Gastroesophageal sphincter (tissue), 4 donors: ENCODE measurements around the gene PYGM. TPM values are rescaled to one million over a fixed set of nuclear protein-coding genes. Genes with fewer than 3 reads are reported as not detected.

Experiments used
- ATAC-seq: fragments of 150-250 bp; one replicate; pipeline ENCODE4 v1.9.1; 2016; ENCODE audit warnings: mild to moderate bottlenecking, moderate library complexity
- H3K27ac ChIP-seq, 4 donors: fragments of 200-600 bp; sonication (generic) in 3 of 4; 1 replicate in 3 of 4; 2 replicates in 1 of 4; pipeline ENCODE4 v1.5.1; 2016 to 2019
- H3K27me3 ChIP-seq: fragments of 200-600 bp; sonication (generic); one replicate; pipeline ENCODE4 v1.5.1; 2019
- H3K36me3 ChIP-seq, 2 donors: fragments of 200-600 bp; sonication (generic); one replicate each; pipeline ENCODE4 v1.5.1; 2019; ENCODE audit warnings: control low read depth in 1 of 2
- H3K4me1 ChIP-seq, 3 donors: fragments of 200-600 bp; sonication (generic); 1 replicate in 2 of 3; 2 replicates in 1 of 3; pipeline ENCODE4 v1.5.1; 2016 to 2019; ENCODE audit warnings: control low read depth in 2 of 3
- H3K4me3 ChIP-seq, 2 donors: fragments of 200-600 bp; sonication (generic); one replicate each; pipeline ENCODE4 v1.5.1; 2019; ENCODE audit warnings: mild to moderate bottlenecking in 1 of 2, moderate library complexity in 1 of 2
- H3K9me3 ChIP-seq, 3 donors: fragments of 200-600 bp; sonication (generic); one replicate each; pipeline ENCODE4 v1.5.1; 2017 to 2019; ENCODE audit warnings: control low read depth in 2 of 3
- CTCF ChIP-seq, 4 experiments: fragments of 200-600 bp in 2 of 4; fragments of 450-650 bp in 2 of 4; sonication (generic) in 1 of 4; IDR thresholded peaks; one replicate each; pipeline ENCODE4 v1.5.1; 2017 to 2019; ENCODE audit warnings: antibody characterized with exemption in 4 of 4, mild to moderate bottlenecking in 2 of 4, moderate library complexity in 2 of 4
- EP300 ChIP-seq: sonication (generic); formaldehyde crosslinking; IDR thresholded peaks from one replicate; pipeline ENCODE4 v1.6.1; 2017; ENCODE audit warnings: antibody characterized with exemption, mild to moderate bottlenecking
- POLR2A ChIP-seq, 2 donors: fragments of 450-650 bp; IDR thresholded peaks; one replicate each; pipeline ENCODE4 v1.6.1; 2017; ENCODE audit warnings: antibody characterized with exemption in 2 of 2, mild to moderate bottlenecking in 2 of 2, moderate library complexity in 1 of 2
- POLR2AphosphoS5 ChIP-seq: sonication (generic); formaldehyde crosslinking; IDR thresholded peaks from one replicate; pipeline ENCODE4 v1.6.1; 2017; ENCODE audit warnings: antibody characterized with exemption
- WGBS, 2 donors: methylation state at CpG; one replicate each; pipeline ENCODE4 v1.1.5; 2018; ENCODE audit warnings: low coverage in 1 of 2; 5-methylcytosine and 5-hydroxymethylcytosine counted together
- total RNA-seq, 4 donors: library from RNA; depleted of rRNA; stranded (reverse); fragments of >200 nt; gene quantifications; one replicate each; pipeline ENCODE4 v1.1.0, GENCODE V29; 2016

PYGM gene
- total RNA-seq, 4 donors from 2014 or later, result 10.5 to 55.2 (median 32.8) TPM

DNA sequence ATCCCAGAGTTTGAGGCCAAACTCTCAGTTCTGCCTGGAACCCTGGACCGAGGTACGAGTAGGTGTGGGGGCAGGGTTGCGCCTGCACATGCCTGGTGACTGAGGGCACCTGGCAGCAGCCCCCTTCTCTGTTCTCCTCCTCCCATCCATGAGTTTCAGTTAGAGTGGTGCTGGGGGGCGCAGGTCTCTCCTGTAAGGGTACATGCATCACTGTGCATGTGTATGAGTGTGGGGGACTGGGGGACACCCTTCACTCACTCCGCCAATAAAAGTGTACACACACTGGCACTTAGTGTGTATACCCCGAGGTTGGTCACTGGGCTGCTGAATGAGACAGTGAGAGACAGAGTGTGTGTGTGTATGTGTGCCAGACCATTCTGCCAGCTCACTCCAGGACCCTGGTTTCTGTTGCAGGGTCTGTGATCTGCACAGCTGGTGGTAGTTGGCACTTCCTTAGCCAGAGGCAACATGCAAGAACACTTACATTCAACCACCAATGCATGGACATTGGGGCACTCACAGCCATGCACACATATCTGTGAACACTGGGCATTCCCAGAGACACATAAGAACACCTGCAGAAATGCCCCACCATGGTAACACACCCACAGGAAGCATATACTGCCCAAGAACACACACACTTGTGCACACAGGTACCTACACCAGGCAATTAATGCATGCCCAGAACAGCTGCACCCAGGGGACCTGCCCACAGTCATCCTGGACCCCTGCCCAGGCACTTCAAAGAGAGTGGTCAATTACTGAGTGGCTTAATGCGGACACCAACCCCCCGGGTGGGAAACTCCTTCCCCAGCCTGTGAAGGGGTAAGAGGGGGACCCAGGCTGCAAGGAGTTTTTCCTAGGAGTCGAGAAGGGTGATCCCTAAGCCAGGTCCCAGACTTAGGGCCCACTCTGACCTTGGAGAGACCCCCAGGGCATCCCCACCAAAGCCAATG lies 35.6 kb downstream of the PYGM start:
- Histone ChIP-seq H3K27me3 (peaks cover 39% of the 10 kb centered on the region), H3K9me3 (no peaks in the 10 kb centered on the region), H3K36me3 (peaks cover 0 to 30% of the 10 kb centered on the region in 2 donors), H3K4me3 (no peak overlapping the region), H3K27ac (no peak overlapping the region), H3K4me1 (peaks cover 0 to 8% (median 4%) of the 10 kb centered on the region in 3 donors)
- WGBS, 2 donors, result 50 to 100% methylated on average over 1 to 2 of the region's 9 CpGs
- no peak for ATAC-seq
- TF ChIP-seq EP300, result no peak

GRCh38 chr11:64723117-64723906 lies 36.5 kb downstream of the PYGM start, which contains the start of gene NRXN2:
TSS of gene NRXN2 (minus strand) at chr11:64723197. CDS start at chr11:64713699, 9,498 bp downstream.
- WGBS, 2 donors, result 4% methylated on average over 5 of the region's 66 CpGs; no CpG with 5 or more reads in 1 of the 2 donors
- Histone ChIP-seq H3K27me3 (peaks cover 47% of the 10 kb centered on the region), H3K9me3 (no peaks in the 10 kb centered on the region), H3K27ac (peak within 1 kb of the TSS in 3 of 4 donors; percentile 72 to 86 (median 76)), H3K4me3 (peak within 1 kb of the TSS; percentile 70 to 72), H3K36me3 (peaks cover 0 to 21% of the 10 kb centered on the region in 2 donors), H3K4me1 (peaks cover 0 to 8% (median 4%) of the 10 kb centered on the region in 3 donors)
- ATAC-seq, result peak; percentile 97
- TF ChIP-seq POLR2A (IDR thresholded peaks at IDR 0.05), result no peak
- peak in 3 of 4 experiments; percentile 88 to 99 (median 89) for TF ChIP-seq CTCF (IDR thresholded peaks at IDR 0.05)

DNA sequence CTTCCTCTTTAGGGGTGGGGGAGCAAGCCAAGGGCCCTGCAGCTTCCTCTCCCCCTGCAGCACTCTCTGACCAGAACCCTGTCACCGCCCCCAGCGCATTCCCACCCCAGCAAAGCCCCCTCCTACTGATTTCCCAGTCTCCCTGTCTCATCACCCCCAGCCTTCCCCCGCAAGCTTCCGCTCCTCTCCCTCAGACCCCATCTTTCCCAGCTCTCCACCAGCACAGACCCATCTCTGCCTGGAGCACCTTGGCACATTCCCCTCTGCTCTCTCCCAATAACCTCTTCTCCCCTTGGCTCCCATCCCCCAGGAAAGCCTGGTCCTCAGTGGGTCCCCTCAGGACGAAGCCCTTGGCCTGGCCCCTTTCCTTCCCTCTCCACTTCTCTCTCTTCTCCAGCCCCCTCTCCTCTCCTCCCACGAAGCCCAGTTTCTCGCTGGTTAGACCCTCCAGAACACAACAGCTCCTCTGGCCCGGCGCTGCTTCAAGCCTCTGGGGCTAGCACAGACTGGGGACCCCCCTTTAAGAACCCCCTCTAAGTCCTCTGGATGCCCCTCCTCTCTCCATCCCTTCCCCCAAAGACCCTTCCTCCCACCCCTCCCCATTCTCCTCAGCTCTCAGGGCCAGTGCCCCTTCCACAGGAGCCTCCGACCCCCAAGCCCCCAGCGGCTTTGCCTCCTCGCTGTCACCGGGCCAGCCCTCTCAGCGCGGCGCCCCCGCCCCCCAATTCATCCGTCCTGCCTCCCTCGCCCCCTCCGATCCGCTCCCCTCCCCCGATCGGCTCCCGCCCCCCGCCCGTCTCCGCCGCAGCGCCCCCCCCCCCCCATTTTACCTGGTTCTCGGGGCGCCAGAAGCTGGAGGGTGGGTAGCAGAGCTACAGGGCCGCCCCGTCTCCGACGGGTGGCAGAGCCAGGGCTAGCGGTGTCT lies 37.4 kb downstream of the PYGM start:
- peaks cover 0 to 12% of the 10 kb centered on the region in 2 donors for H3K36me3 ChIP-seq
- WGBS, 2 donors, result 8 to 20% methylated on average over 2 to 8 of the region's 36 CpGs
- H3K4me1 ChIP-seq, result peaks cover 0 to 8% (median 4%) of the 10 kb centered on the region in 3 donors
- H3K27ac ChIP-seq, result no peak overlapping the region
- peaks cover 56% of the 10 kb centered on the region for H3K27me3 ChIP-seq
- TF ChIP-seq EP300 (no peak), POLR2A (IDR thresholded peaks at IDR 0.05) (no peak), POLR2AphosphoS5 (no peak), CTCF (IDR thresholded peaks at IDR 0.05) (no peak)
- no peak for ATAC-seq
- peak overlapping the region in 1 of 2 donors; percentile 70 for H3K4me3 ChIP-seq
- no peaks in the 10 kb centered on the region for H3K9me3 ChIP-seq

- Histone ChIP-seq H3K4me1 (peaks cover 0 to 8% (median 4%) of the 10 kb centered on the region in 3 donors), H3K27ac (no peak overlapping the region), H3K9me3 (no peaks in the 10 kb centered on the region), H3K27me3 (peaks cover 67% of the 10 kb centered on the region), H3K4me3 (no peak overlapping the region), H3K36me3 (peaks cover 0 to 2% of the 10 kb centered on the region in 2 donors)
- no peak for ATAC-seq
- no CpG with 5 or more reads among the region's 3 CpGs for WGBS, 2 donors
- TF ChIP-seq POLR2AphosphoS5 (no peak), POLR2A (IDR thresholded peaks at IDR 0.05) (no peak), EP300 (no peak), CTCF (IDR thresholded peaks at IDR 0.05) (no peak)
Measured at GRCh38 chr11:64721359-64721699, 38.4 kb downstream of the PYGM start.
